Mesendoderm (in vitro differentiated cells): ENCODE data around the gene TMCC2.

ENCODE experiments used
- DNase-seq: peaks from one replicate; pipeline ENCODE4 v3.0.0; 2013
- H2AK5ac ChIP-seq: 2 replicates; pipeline ENCODE4 v1.6.1; 2013; ENCODE audit warnings: low read length, inconsistent platforms
- H2BK120ac ChIP-seq: 2 replicates; pipeline ENCODE4 v1.6.1; 2013; ENCODE audit warnings: low read depth, mild to moderate bottlenecking, low read length, moderate library complexity, mixed read lengths
- H2BK15ac ChIP-seq: replicated peaks from 2 replicates; pipeline ENCODE4 v1.6.1; 2013; ENCODE audit warnings: low read depth, mild to moderate bottlenecking, moderate library complexity
- H2BK5ac ChIP-seq: 2 replicates; pipeline ENCODE4 v1.6.1; 2013; ENCODE audit warnings: low read length, inconsistent platforms
- H3K18ac ChIP-seq: 2 replicates; pipeline ENCODE4 v1.6.1; 2013; ENCODE audit warnings: mild to moderate bottlenecking, low read length, mixed read lengths
- H3K23ac ChIP-seq: one replicate; pipeline ENCODE4 v1.6.1; 2013; ENCODE audit warnings: low read length
- H3K27ac ChIP-seq: 2 replicates; pipeline ENCODE4 v1.5.1; 2013; ENCODE audit warnings: low read depth, mild to moderate bottlenecking, inconsistent platforms, low read length, moderate library complexity
- H3K27me3 ChIP-seq: 2 replicates; pipeline ENCODE4 v1.6.1; 2013; ENCODE audit warnings: low read length, control low read depth, mild to moderate bottlenecking, inconsistent platforms; ENCODE audit not compliant: insufficient read depth, poor library complexity
- H3K36me3 ChIP-seq: 2 replicates; pipeline ENCODE4 v1.6.1; 2013; ENCODE audit warnings: low read length, inconsistent platforms; ENCODE audit not compliant: control insufficient read depth, insufficient read depth
- H3K4ac ChIP-seq: one replicate; pipeline ENCODE4 v1.6.1; 2013; ENCODE audit warnings: low read depth, mild to moderate bottlenecking, low read length, moderate library complexity
- H3K4me1 ChIP-seq: 2 replicates; pipeline ENCODE4 v1.6.1; 2013; ENCODE audit warnings: low read depth, low read length, inconsistent platforms; ENCODE audit not compliant: control insufficient read depth
- H3K4me2 ChIP-seq: 2 replicates; pipeline ENCODE4 v1.6.1; 2013; ENCODE audit warnings: low read length
- H3K4me3 ChIP-seq: 2 replicates; pipeline ENCODE4 v1.5.1; 2013; ENCODE audit warnings: mild to moderate bottlenecking, low read length
- H3K56ac ChIP-seq: one replicate; pipeline ENCODE4 v1.6.1; 2013; ENCODE audit warnings: low read length
- H3K79me1 ChIP-seq: 2 replicates; pipeline ENCODE4 v1.6.1; 2013; ENCODE audit warnings: low read length, inconsistent platforms
- H3K79me2 ChIP-seq: 2 replicates; pipeline ENCODE4 v1.6.1; 2013; ENCODE audit warnings: mild to moderate bottlenecking, low read length; ENCODE audit not compliant: control insufficient read depth, insufficient read depth
- H3K9ac ChIP-seq: 2 replicates; pipeline ENCODE4 v1.6.1; 2013; ENCODE audit warnings: low read length, inconsistent platforms
- H4K5ac ChIP-seq: one replicate; pipeline ENCODE4 v1.6.1; 2013; ENCODE audit warnings: low read length
- H4K8ac ChIP-seq: one replicate; pipeline ENCODE4 v1.6.1; 2013; ENCODE audit warnings: low read depth, mild to moderate bottlenecking, control low read depth, low read length, moderate library complexity
- WGBS: extraction: QIAGEN DNeasy Blood & Tissue Kit; methylation state at CpG from one replicate; pipeline ENCODE4 v1.1.7; 2013; ENCODE audit warnings: low lambda C conversion rate, missing lambda C conversion rate; ENCODE audit not compliant: insufficient coverage; ENCODE audit errors: extremely low coverage; 5-methylcytosine and 5-hydroxymethylcytosine counted together

Gene TMCC2

DNA sequence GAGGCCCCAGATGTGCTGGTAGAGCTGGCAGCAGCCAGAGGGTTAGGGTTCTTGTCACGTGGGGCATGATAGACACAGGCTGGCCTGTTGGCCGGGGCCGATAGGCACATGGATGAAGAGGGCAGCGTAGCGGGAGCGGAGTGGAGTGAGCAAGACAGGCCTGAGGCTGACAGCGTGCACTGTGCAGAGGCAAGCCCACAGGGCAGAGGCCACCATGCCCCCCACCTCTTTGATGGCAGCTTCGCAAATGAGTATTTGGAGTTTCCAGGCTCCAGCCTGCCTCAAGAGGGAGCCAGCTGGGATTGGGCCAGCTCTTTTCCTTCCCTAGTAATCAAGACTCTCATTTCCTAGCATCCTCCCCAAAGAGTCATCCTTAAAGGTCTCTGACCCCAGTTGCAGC lies 43.5 kb downstream of the TMCC2 start:
- H3K4me3 ChIP-seq = no peak overlapping the region
- no peak overlapping the region for H2AK5ac ChIP-seq
- no peak overlapping the region for H2BK120ac ChIP-seq
- DNase-seq = peak; percentile 47
- no peak overlapping the region for H3K56ac ChIP-seq
- H3K18ac ChIP-seq = no peak overlapping the region
- no peak overlapping the region for H3K23ac ChIP-seq
- H3K4me1 ChIP-seq = no peaks in the 10 kb centered on the region
- no peak overlapping the region for H4K8ac ChIP-seq
- H3K36me3 ChIP-seq = no peaks in the 10 kb centered on the region
- no peaks in the 10 kb centered on the region for H3K79me1 ChIP-seq
- no peak overlapping the region for H2BK5ac ChIP-seq
- no peak overlapping the region for H4K5ac ChIP-seq
- H2BK15ac ChIP-seq = no peak overlapping the region
- no peak overlapping the region for H3K27ac ChIP-seq
- no peaks in the 10 kb centered on the region for H3K27me3 ChIP-seq
- no peaks in the 10 kb centered on the region for H3K79me2 ChIP-seq
- no peak overlapping the region for H3K4ac ChIP-seq
- no peak overlapping the region for H3K4me2 ChIP-seq
- no peak overlapping the region for H3K9ac ChIP-seq
- no CpG with 5 or more reads among the region's 8 CpGs for WGBS

DNA sequence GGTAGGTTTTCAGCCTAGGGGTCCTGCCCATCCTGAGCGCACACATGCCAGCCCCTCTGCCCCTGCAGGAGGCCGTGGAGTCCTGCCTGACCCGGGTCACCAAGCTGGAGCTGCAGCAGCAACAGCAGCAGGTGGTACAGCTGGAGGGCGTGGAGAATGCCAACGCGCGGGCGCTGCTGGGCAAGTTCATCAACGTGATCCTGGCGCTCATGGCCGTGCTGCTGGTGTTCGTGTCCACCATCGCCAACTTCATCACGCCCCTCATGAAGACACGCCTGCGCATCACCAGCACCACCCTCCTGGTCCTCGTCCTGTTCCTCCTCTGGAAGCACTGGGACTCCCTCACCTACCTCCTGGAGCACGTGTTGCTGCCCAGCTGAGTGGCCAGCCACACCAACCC lies 44.0 kb downstream of the TMCC2 start:
- Histone ChIP-seq H3K27me3 (no peaks in the 10 kb centered on the region), H4K5ac (no peak overlapping the region), H2BK120ac (no peak overlapping the region), H3K36me3 (no peaks in the 10 kb centered on the region), H3K4ac (no peak overlapping the region), H3K4me2 (no peak overlapping the region), H3K4me1 (no peaks in the 10 kb centered on the region), H3K79me1 (no peaks in the 10 kb centered on the region), H3K23ac (no peak overlapping the region), H2AK5ac (no peak overlapping the region), H3K4me3 (no peak overlapping the region), H4K8ac (no peak overlapping the region), H3K56ac (peak overlapping the region; percentile 15), H3K27ac (no peak overlapping the region), H3K9ac (no peak overlapping the region), H3K79me2 (no peaks in the 10 kb centered on the region), H3K18ac (no peak overlapping the region), H2BK5ac (no peak overlapping the region), H2BK15ac (no peak overlapping the region)
- WGBS = no CpG with 5 or more reads among the region's 18 CpGs
- DNase-seq = no peak

DNA sequence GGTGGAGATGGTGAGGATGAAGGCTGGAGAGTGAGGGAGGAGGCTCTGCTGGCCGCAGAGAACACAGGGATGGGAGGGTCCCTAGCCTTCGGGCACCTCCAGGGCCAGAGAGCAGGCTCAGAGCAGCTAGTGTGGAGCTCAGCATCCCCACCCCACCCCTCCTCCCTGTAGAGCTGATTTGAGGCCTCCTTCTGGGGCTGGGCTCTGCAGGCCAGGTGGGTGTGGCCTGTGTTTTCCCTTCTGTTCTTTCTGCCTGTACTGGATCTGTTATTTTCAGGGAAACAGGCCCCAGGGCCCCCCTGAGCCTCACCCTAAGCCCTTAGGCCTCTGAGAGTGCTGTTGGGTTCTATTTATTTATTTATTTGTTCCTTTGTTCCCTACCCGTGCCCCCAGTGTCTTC lies 44.8 kb downstream of the TMCC2 start:
- Histone ChIP-seq H3K4ac (no peak overlapping the region), H3K79me1 (no peaks in the 10 kb centered on the region), H3K18ac (no peak overlapping the region), H3K9ac (no peak overlapping the region), H3K79me2 (no peaks in the 10 kb centered on the region), H4K8ac (no peak overlapping the region), H3K27me3 (no peaks in the 10 kb centered on the region), H3K27ac (no peak overlapping the region), H3K4me1 (no peaks in the 10 kb centered on the region), H3K4me2 (no peak overlapping the region), H2BK120ac (no peak overlapping the region), H2AK5ac (no peak overlapping the region), H4K5ac (no peak overlapping the region), H3K23ac (no peak overlapping the region), H3K4me3 (no peak overlapping the region), H3K36me3 (no peaks in the 10 kb centered on the region), H3K56ac (no peak overlapping the region), H2BK15ac (no peak overlapping the region), H2BK5ac (no peak overlapping the region)
- DNase-seq = no peak
- WGBS = no CpG with 5 or more reads among the region's 3 CpGs

DNA sequence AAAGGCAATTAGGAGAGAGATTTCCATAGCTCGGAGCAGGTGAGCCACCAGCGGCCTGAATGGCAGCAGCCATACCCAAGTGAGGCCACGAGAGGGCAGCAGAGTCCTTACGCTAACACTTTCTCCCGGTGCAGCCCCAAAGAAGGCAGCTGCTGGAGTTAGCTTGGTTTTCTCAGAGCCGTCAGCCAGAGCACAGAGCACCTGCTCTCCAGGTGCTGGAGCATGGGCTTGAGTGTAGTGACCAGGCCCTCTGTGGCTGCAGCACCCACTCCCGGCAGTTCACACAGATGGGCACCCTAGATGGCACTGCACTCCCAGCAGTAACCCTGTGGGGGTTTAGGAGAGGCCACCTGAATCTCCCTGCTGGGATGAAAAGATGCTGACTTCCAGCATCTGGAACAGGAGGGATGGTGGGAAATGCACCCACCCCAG lies 45.8 kb downstream of the TMCC2 start:
- no peaks in the 10 kb centered on the region for H3K4me1 ChIP-seq
- no peaks in the 10 kb centered on the region for H3K79me2 ChIP-seq
- no peaks in the 10 kb centered on the region for H3K36me3 ChIP-seq
- no peak overlapping the region for H3K56ac ChIP-seq
- no peak overlapping the region for H2BK15ac ChIP-seq
- H3K4me3 ChIP-seq = no peak overlapping the region
- no peak overlapping the region for H2BK120ac ChIP-seq
- H3K27ac ChIP-seq = no peak overlapping the region
- no peak overlapping the region for H3K4me2 ChIP-seq
- DNase-seq = peak; percentile 90
- H2AK5ac ChIP-seq = no peak overlapping the region
- no peak overlapping the region for H4K8ac ChIP-seq
- no CpG with 5 or more reads among the region's 7 CpGs for WGBS
- no peaks in the 10 kb centered on the region for H3K79me1 ChIP-seq
- no peak overlapping the region for H4K5ac ChIP-seq
- H3K9ac ChIP-seq = no peak overlapping the region
- no peak overlapping the region for H3K4ac ChIP-seq
- H3K23ac ChIP-seq = no peak overlapping the region
- no peak overlapping the region for H2BK5ac ChIP-seq
- no peaks in the 10 kb centered on the region for H3K27me3 ChIP-seq
- H3K18ac ChIP-seq = no peak overlapping the region

DNA sequence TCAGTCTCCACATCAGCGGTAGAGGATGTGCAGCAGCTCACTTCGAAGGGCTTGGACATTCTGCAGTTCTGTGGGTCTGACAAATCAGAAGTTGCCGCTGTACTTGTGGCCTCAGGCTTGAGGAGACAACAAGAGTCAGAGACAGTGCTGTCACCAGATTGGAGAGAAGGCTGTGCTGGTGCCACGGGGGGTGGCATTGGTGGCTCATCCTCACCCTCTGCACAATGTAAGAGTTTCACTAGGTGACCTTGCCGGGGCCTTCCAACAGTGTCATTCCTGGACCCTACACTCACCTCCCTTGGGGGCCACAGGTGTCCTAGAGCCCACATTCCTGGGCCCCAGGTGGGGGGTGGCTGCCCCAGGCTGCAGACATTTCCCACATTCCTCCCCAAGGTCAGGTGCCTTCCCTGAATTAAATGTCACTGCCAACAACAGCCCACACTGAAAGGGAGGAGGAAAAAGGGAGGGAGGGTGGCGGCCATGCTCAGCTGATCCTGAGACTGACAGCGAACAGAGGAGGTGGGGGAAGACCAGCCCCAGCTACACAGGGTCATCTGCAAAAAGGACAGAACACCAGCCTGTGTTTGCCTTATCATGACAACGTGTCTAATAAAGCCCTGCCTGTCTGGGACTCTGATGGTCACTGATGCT lies 46.4 kb downstream of the TMCC2 start:
- no peaks in the 10 kb centered on the region for H3K36me3 ChIP-seq
- H3K23ac ChIP-seq = no peak overlapping the region
- no peak overlapping the region for H3K9ac ChIP-seq
- H3K27me3 ChIP-seq = no peaks in the 10 kb centered on the region
- no peak overlapping the region for H3K4me2 ChIP-seq
- H2BK15ac ChIP-seq = no peak overlapping the region
- no peak overlapping the region for H3K56ac ChIP-seq
- no peak overlapping the region for H3K18ac ChIP-seq
- H3K79me2 ChIP-seq = no peaks in the 10 kb centered on the region
- no peak overlapping the region for H2BK120ac ChIP-seq
- no peaks in the 10 kb centered on the region for H3K4me1 ChIP-seq
- no peak overlapping the region for H3K27ac ChIP-seq
- H3K4me3 ChIP-seq = no peak overlapping the region
- peak; percentile 79 for DNase-seq
- no peak overlapping the region for H3K4ac ChIP-seq
- no peak overlapping the region for H4K8ac ChIP-seq
- H2BK5ac ChIP-seq = no peak overlapping the region
- H4K5ac ChIP-seq = no peak overlapping the region
- no peaks in the 10 kb centered on the region for H3K79me1 ChIP-seq
- WGBS = no CpG with 5 or more reads among the region's 8 CpGs
- no peak overlapping the region for H2AK5ac ChIP-seq

DNA sequence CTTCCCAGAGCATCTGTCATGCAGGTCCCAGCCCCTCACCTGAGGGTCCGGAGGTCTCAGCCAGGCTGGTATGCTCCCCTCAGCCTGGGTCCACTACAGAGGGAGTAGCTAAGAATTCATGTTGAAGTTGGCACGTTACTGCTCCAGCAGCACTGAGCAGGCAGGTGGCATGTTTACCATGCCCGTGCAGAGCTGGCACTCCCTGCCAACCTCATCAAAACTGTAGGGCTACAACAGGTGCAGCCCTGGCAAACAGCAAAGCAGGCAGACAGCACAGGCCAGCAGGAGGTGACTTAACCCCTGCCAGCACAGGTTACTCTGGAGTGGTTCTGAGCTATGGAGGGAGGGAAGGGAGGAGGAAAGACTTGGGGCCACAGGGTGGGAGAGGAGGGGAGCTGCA lies 47.4 kb downstream of the TMCC2 start:
- no peak overlapping the region for H4K8ac ChIP-seq
- no CpG with 5 or more reads among the region's 3 CpGs for WGBS
- no peak for DNase-seq

More for the DNA sequence above, 47.4 kb downstream of the TMCC2 start:
- H3K4me1 ChIP-seq = no peaks in the 10 kb centered on the region
- no peak overlapping the region for H2AK5ac ChIP-seq
- H2BK120ac ChIP-seq = no peak overlapping the region
- H3K36me3 ChIP-seq = no peaks in the 10 kb centered on the region
- H2BK15ac ChIP-seq = no peak overlapping the region
- no peak overlapping the region for H4K5ac ChIP-seq
- H3K9ac ChIP-seq = no peak overlapping the region
- no peak overlapping the region for H3K4me3 ChIP-seq
- H2BK5ac ChIP-seq = no peak overlapping the region
- H3K79me2 ChIP-seq = no peaks in the 10 kb centered on the region
- H3K4ac ChIP-seq = no peak overlapping the region
- H3K23ac ChIP-seq = no peak overlapping the region
- H3K18ac ChIP-seq = no peak overlapping the region
- no peak overlapping the region for H3K4me2 ChIP-seq
- no peak overlapping the region for H3K27ac ChIP-seq
- H3K27me3 ChIP-seq = no peaks in the 10 kb centered on the region
- no peaks in the 10 kb centered on the region for H3K79me1 ChIP-seq
- peak overlapping the region; percentile 47 for H3K56ac ChIP-seq
